A549 (cell line): ENCODE results near the gene RPS6KA2. TPM values are rescaled to one million over a fixed set of nuclear protein-coding genes. Genes with fewer than 3 reads are reported as not detected.

ENCODE experiments used
- ATAC-seq, 2 experiments: fragments of 200-7000 bp in 1 of 2; fragments of >200 bp in 1 of 2; cut with Nextera tagmentation in 1 of 2; cut with Tn5 transposase in 1 of 2; 3 replicates each; pipeline versions ENCODE4 v1.8.0 to v1.9.1; 2018 to 2020; ENCODE audit warnings: mild to moderate bottlenecking in 1 of 2, moderate library complexity in 1 of 2
- CTCF ChIA-PET: fragments of 300-600 bp; sonication (Branson Sonifier 250); formaldehyde crosslinking; extraction: SDS; loops from one replicate; lab custom pipeline; 2021; ENCODE audit warnings: antibody characterized with exemption, inconsistent platforms; lab: Yijun Ruan, JAX
- POLR2A ChIA-PET: fragments of 350-600 bp; formaldehyde crosslinking; extraction: SDS; loops from one replicate; lab custom pipeline; 2021; ENCODE audit warnings: antibody characterized with exemption, inconsistent platforms; lab: Yijun Ruan, JAX
- DNase-seq, 2 experiments: peaks; one replicate each; pipeline versions ENCODE4 v3.0.0 to v3.0.0-alpha.2; 2011 to 2016; ENCODE audit warnings: low read depth in 1 of 2, low spot score in 1 of 2
- FAIRE-seq: peaks from 2 replicates; lab custom pipeline; 2011; peaks lifted over from hg19 to GRCh38; lab: Jason Lieb, UNC
- H3K27ac ChIP-seq, 2 experiments: fragments of >200 bp; sonication (Bioruptor Twin); formaldehyde crosslinking; 3 replicates each; pipeline ENCODE4 v1.5.1; 2016 to 2017
- H3K4me1 ChIP-seq: fragments of >200 bp; sonication (Bioruptor Twin); formaldehyde crosslinking; 3 replicates; pipeline ENCODE4 v1.6.1; 2016
- H3K4me2 ChIP-seq: fragments of >200 bp; sonication (Bioruptor Twin); formaldehyde crosslinking; 3 replicates; pipeline ENCODE4 v1.6.1; 2016
- H3K4me3 ChIP-seq: fragments of >200 bp; sonication (Bioruptor Twin); formaldehyde crosslinking; 3 replicates; pipeline ENCODE4 v1.5.1; 2016
- H3K9me3 ChIP-seq: fragments of >200 bp; sonication (Bioruptor Twin); formaldehyde crosslinking; 3 replicates; pipeline ENCODE4 v1.6.1; 2016
- BCL3 ChIP-seq: fragments of >200 bp; sonication (Bioruptor Twin); formaldehyde crosslinking; IDR thresholded peaks from 3 replicates; pipeline ENCODE4 v1.6.1; 2016
- CBX8 ChIP-seq: fragments of 200-600 bp; sonication (generic); IDR thresholded peaks from 2 replicates; pipeline ENCODE4 v1.6.1; 2016
- CEBPB ChIP-seq, 2 experiments: fragments of >200 bp in 1 of 2; sonication (Bioruptor Twin) in 1 of 2; formaldehyde crosslinking in 1 of 2; IDR thresholded peaks; 2 replicates each; pipeline ENCODE4 v1.6.1; 2012 to 2016
- ELK1 ChIP-seq: fragments of 150-350 bp; IDR thresholded peaks from 2 replicates; pipeline ENCODE4 v1.6.1; 2014; ENCODE audit warnings: low read depth, mild to moderate bottlenecking, low read length
- EP300 ChIP-seq, 2 experiments: fragments of >200 bp; sonication (Bioruptor Twin); formaldehyde crosslinking; IDR thresholded peaks; 2 replicates in 1 of 2; 3 replicates in 1 of 2; pipeline ENCODE4 v1.6.1; 2016 to 2017
- GATA3 ChIP-seq: IDR thresholded peaks from 2 replicates; pipeline ENCODE4 v1.6.1; 2012; ENCODE audit warnings: borderline replicate concordance
- HDAC2 ChIP-seq: fragments of 200-600 bp; sonication (generic); IDR thresholded peaks from 2 replicates; pipeline ENCODE4 v1.6.1; 2016
- HEYL ChIP-seq: fragments of 250-450 bp; sonication (Bioruptor Pico); IDR thresholded peaks from 2 replicates; pipeline ENCODE4 v1.8.0; 2021; ENCODE audit warnings: mild to moderate bottlenecking, moderate library complexity
- HOXB13 ChIP-seq: fragments of 250-450 bp; sonication (Bioruptor Pico); IDR thresholded peaks from 2 replicates; pipeline ENCODE4 v1.5.0; 2020; ENCODE audit warnings: low read depth, mild to moderate bottlenecking, moderate library complexity
- HOXB5 ChIP-seq: fragments of 250-450 bp; sonication (Bioruptor Pico); IDR thresholded peaks from 2 replicates; pipeline ENCODE4 v1.5.0; 2020; ENCODE audit warnings: mild to moderate bottlenecking, moderate library complexity
- JUNB ChIP-seq: fragments of >200 bp; sonication (Bioruptor Twin); formaldehyde crosslinking; IDR thresholded peaks from 2 replicates; pipeline ENCODE4 v1.6.1; 2016
- KDM5A ChIP-seq: fragments of 200-600 bp; sonication (generic); IDR thresholded peaks from 2 replicates; pipeline ENCODE4 v1.6.1; 2016; ENCODE audit warnings: antibody characterized with exemption, mild to moderate bottlenecking
- MYC ChIP-seq: IDR thresholded peaks from 2 replicates; pipeline ENCODE4 v1.6.1; 2012; ENCODE audit warnings: mild to moderate bottlenecking, inconsistent platforms, low read length, improper control_type of control experiment, borderline replicate concordance
- NFE2L2 ChIP-seq: fragments of 150-350 bp; conservative IDR thresholded peaks from 2 replicates; pipeline ENCODE4 v1.6.1; 2014; ENCODE audit warnings: low read length
- NPAS2 ChIP-seq: fragments of 250-450 bp; sonication (Bioruptor Pico); IDR thresholded peaks from 2 replicates; pipeline ENCODE4 v1.8.0; 2022; ENCODE audit warnings: mild to moderate bottlenecking, moderate library complexity, borderline replicate concordance
- POLR2AphosphoS2 ChIP-seq: conservative IDR thresholded peaks from 2 replicates; pipeline ENCODE4 v1.6.1; 2012; ENCODE audit warnings: low read length, improper control_type of control experiment, inconsistent platforms
- RAD21 ChIP-seq, 2 experiments: fragments of >200 bp in 1 of 2; sonication (Bioruptor Twin) in 1 of 2; formaldehyde crosslinking in 1 of 2; IDR thresholded peaks in 1 of 2; conservative IDR thresholded peaks in 1 of 2; 2 replicates in 1 of 2; 3 replicates in 1 of 2; pipeline ENCODE4 v1.6.1; 2012 to 2018; ENCODE audit warnings: inconsistent platforms in 1 of 2
- RCOR1 ChIP-seq: fragments of 150-350 bp; IDR thresholded peaks from 2 replicates; pipeline ENCODE4 v1.6.1; 2014; ENCODE audit warnings: antibody characterized with exemption, low read length, low read depth
- TP53 ChIP-seq: fragments of 250-450 bp; sonication (Bioruptor Pico); IDR thresholded peaks from 2 replicates; pipeline ENCODE4 v1.5.0; 2021; ENCODE audit warnings: mild to moderate bottlenecking, moderate library complexity
- ZC3H11A ChIP-seq: fragments of 450-650 bp; IDR thresholded peaks from 2 replicates; pipeline ENCODE4 v1.6.1; 2014; ENCODE audit warnings: antibody characterized with exemption, mild to moderate bottlenecking
- ZSCAN20 ChIP-seq: fragments of 250-450 bp; sonication (Bioruptor Pico); IDR thresholded peaks from 2 replicates; pipeline ENCODE4 v1.8.0; 2022; ENCODE audit warnings: mild to moderate bottlenecking, moderate library complexity
- WGBS: methylation state at CpG from one replicate; pipeline ENCODE4 v1.1.6; 2017; ENCODE audit errors: missing lambda C conversion rate; 5-methylcytosine and 5-hydroxymethylcytosine counted together
- polyA plus RNA-seq, 4 experiments: library from polyadenylated mRNA; depleted of rRNA in 3 of 4; stranded (reverse); fragments of >200 nt; fragmentation: RNase III in 1 of 4; extraction: RNeasy Plus Mini Kit Qiagen cat#74134 plus additional on column Dnase treatment in 1 of 4; gene quantifications; 2 replicates in 3 of 4; 3 replicates in 1 of 4; pipeline ENCODE4 v1.2.3, GENCODE V29; 2011 to 2017
- TF ChIP-seq, protein P1 (sequence below): fragments of >200 bp; sonication (Bioruptor Twin); formaldehyde crosslinking; IDR thresholded peaks from 3 replicates; pipeline ENCODE4 v1.5.1; 2016
- TF ChIP-seq, protein P2 (sequence below): IDR thresholded peaks from 2 replicates; pipeline ENCODE4 v1.6.1; 2012
- TF ChIP-seq, protein P3 (sequence below): fragments of >200 bp; sonication (Bioruptor Twin); formaldehyde crosslinking; IDR thresholded peaks from 2 replicates; pipeline ENCODE4 v1.6.1; 2016
- TF ChIP-seq, protein P4 (sequence below): fragments of 450-650 bp; IDR thresholded peaks from 2 replicates; pipeline ENCODE4 v1.6.1; 2014; ENCODE audit warnings: antibody characterized with exemption
- TF ChIP-seq, protein P5 (sequence below): fragments of 250-450 bp; sonication (Bioruptor Pico); IDR thresholded peaks from 2 replicates; pipeline ENCODE4 v1.5.0; 2020; ENCODE audit warnings: low read depth, mild to moderate bottlenecking, moderate library complexity

The RPS6KA2 gene
- polyA plus RNA-seq, 2 of the 4 experiments (the other 2 are of a cell fraction): 0.19 TPM; not detected in 1

- CTCF ChIA-PET: no interaction called here
Measured at GRCh38 chr6:166507809-166508564, 119.1 kb downstream of the RPS6KA2 start.

DNA sequence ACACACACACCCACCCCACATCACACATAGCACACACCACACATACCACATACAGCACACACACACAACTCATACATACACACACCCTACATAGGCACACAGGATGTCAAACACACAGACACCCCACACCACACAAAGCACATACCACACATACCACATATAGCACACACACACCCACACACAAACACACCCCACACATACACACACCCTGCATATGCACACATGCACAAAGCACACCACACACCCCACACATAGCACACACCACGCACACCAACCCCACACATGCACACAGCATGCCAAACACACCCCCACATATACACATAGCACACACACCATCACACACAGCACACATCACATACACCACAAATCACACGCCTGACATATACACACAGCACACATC, 119.7 kb downstream of the RPS6KA2 start:
- WGBS: 44% methylated on average over 2 of the region's 2 CpGs
- TF ChIP-seq ZC3H11A (no peak), GATA3 (no peak), HDAC2 (no peak), JUNB (no peak), KDM5A (no peak)
- Histone ChIP-seq H3K4me2 (no peak overlapping the region), H3K27ac (no peak overlapping the region), H3K9me3 (no peaks in the 10 kb centered on the region), H3K4me3 (no peak overlapping the region), H3K4me1 (no peaks in the 10 kb centered on the region)
- POLR2A ChIA-PET: no interaction called here
- CTCF ChIA-PET: no interaction called here
- ATAC-seq: no peak
- DNase-seq: no peak
- no peak for FAIRE-seq

More at GRCh38 chr6:166507809-166508564, 119.1 kb downstream of the RPS6KA2 start:
- TF ChIP-seq CEBPB (IDR thresholded peaks at IDR 0.05) (no peak), MYC (no peak), NFE2L2 (no peak), ELK1 (no peak), CBX8 (no peak), HOXB13 (CRISPR knock-in tag) (no peak), EP300 (IDR thresholded peaks at IDR 0.05) (no peak)
- TF ChIP-seq, protein P1, sequence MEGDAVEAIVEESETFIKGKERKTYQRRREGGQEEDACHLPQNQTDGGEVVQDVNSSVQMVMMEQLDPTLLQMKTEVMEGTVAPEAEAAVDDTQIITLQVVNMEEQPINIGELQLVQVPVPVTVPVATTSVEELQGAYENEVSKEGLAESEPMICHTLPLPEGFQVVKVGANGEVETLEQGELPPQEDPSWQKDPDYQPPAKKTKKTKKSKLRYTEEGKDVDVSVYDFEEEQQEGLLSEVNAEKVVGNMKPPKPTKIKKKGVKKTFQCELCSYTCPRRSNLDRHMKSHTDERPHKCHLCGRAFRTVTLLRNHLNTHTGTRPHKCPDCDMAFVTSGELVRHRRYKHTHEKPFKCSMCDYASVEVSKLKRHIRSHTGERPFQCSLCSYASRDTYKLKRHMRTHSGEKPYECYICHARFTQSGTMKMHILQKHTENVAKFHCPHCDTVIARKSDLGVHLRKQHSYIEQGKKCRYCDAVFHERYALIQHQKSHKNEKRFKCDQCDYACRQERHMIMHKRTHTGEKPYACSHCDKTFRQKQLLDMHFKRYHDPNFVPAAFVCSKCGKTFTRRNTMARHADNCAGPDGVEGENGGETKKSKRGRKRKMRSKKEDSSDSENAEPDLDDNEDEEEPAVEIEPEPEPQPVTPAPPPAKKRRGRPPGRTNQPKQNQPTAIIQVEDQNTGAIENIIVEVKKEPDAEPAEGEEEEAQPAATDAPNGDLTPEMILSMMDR: no peak
- TF ChIP-seq, protein P2, sequence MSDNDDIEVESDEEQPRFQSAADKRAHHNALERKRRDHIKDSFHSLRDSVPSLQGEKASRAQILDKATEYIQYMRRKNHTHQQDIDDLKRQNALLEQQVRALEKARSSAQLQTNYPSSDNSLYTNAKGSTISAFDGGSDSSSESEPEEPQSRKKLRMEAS: no peak
- TF ChIP-seq, protein P3, sequence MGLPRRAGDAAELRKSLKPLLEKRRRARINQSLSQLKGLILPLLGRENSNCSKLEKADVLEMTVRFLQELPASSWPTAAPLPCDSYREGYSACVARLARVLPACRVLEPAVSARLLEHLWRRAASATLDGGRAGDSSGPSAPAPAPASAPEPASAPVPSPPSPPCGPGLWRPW: no peak
- no peak for DNase-seq
- Histone ChIP-seq H3K27ac (no peak overlapping the region), H3K4me1 (no peaks in the 10 kb centered on the region), H3K4me2 (no peak overlapping the region), H3K4me3 (no peak overlapping the region), H3K9me3 (no peaks in the 10 kb centered on the region)
- FAIRE-seq: no peak
- WGBS: 56% methylated on average over 19 of the region's 25 CpGs
- POLR2A ChIA-PET: no interaction called here
- no peak for ATAC-seq

DNA sequence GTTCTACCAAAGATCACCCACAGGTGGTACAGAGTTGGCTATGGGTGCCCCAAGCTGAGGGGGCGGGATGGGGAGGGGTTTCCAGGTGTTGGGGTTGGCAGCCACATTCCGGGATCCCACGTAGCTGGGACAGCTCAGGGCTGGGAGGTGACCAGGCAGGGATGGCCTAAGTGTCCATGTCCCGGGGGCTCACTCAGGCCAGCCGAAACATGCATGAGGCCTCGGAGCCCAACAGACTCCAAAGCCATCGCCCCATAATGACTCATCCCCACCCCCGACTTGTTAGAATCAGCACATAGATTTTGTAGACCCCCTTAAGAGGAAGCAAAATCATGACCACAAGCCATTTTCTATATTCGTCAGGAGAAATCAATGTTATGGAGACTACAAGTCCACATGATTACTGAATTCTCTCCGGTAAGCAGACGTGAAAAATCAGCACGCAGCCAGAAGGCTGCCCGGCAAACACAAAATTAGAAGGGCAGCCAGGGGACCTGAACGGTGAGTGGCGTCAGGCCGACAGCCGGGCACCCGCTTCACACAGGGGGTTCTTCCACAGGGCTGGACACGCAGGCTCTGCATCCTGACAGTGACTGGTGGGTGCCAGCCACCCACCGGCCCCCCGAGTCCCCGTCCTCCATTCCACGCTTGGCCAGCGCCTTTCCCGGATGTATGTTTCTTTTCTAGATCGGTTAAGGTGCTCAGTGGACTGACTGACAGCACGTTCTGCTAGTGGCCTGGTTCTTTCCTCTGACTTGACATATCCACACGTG, 121.7 kb downstream of the RPS6KA2 start:
- no peak overlapping the region for H3K27ac ChIP-seq
- TF ChIP-seq HEYL (CRISPR knock-in tag) (no peak), RCOR1 (no peak), EP300 (IDR thresholded peaks at IDR 0.05) (no peak), TP53 (no peak), RAD21 (conservative IDR thresholded peaks at IDR 0.05 in 1 of 2, IDR thresholded peaks at IDR 0.05 in 1 of 2) (no peak), POLR2AphosphoS2 (no peak), BCL3 (no peak), JUNB (no peak), NPAS2 (CRISPR knock-in tag) (no peak), ZSCAN20 (CRISPR knock-in tag) (no peak), HOXB5 (CRISPR knock-in tag) (no peak)
- TF ChIP-seq, protein P4, sequence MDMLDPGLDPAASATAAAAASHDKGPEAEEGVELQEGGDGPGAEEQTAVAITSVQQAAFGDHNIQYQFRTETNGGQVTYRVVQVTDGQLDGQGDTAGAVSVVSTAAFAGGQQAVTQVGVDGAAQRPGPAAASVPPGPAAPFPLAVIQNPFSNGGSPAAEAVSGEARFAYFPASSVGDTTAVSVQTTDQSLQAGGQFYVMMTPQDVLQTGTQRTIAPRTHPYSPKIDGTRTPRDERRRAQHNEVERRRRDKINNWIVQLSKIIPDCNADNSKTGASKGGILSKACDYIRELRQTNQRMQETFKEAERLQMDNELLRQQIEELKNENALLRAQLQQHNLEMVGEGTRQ: no peak
- TF ChIP-seq, protein P2: no peak
- TF ChIP-seq, protein P5, sequence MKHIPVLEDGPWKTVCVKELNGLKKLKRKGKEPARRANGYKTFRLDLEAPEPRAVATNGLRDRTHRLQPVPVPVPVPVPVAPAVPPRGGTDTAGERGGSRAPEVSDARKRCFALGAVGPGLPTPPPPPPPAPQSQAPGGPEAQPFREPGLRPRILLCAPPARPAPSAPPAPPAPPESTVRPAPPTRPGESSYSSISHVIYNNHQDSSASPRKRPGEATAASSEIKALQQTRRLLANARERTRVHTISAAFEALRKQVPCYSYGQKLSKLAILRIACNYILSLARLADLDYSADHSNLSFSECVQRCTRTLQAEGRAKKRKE: no peak
- no peaks in the 10 kb centered on the region for H3K9me3 ChIP-seq
- FAIRE-seq (no peak), ATAC-seq (no peak), DNase-seq (no peak)
- no peaks in the 10 kb centered on the region for H3K4me1 ChIP-seq
- ChIA-PET POLR2A (no interaction called here), CTCF (interaction anchor here (0.5 kb wide), 1 partner anchor 45 kb away, joined by 3 read pairs; no protein-coding TSS in a partner anchor)
- H3K4me2 ChIP-seq: no peak overlapping the region
- 62% methylated on average over 17 of the region's 28 CpGs for WGBS
- H3K4me3 ChIP-seq: no peak overlapping the region
